HS-27A (cell line): ENCODE data around the gene MORF4L1.
"Not testable (repeated sequence)": the region's sequence is repeated elsewhere in the genome, so short reads cannot be mapped to it uniquely, and the experiment has no call there.

Experiments
- DNase-seq: peaks from one replicate; pipeline ENCODE4 v3.0.0-alpha.2; 2012; ENCODE audit warnings: low read depth, missing footprints

The MORF4L1 gene, protein sequence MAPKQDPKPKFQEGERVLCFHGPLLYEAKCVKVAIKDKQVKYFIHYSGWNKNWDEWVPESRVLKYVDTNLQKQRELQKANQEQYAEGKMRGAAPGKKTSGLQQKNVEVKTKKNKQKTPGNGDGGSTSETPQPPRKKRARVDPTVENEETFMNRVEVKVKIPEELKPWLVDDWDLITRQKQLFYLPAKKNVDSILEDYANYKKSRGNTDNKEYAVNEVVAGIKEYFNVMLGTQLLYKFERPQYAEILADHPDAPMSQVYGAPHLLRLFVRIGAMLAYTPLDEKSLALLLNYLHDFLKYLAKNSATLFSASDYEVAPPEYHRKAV

GRCh38 chr15:78872155-78872971, at the start of gene MORF4L1:
Gene MORF4L1, plus strand, starts transcription at chr15:78872890. Its CDS starts 128 bp downstream, at chr15:78873018.
- DNase-seq, result peak; percentile 90

- DNase-seq, result no peak
Measured at GRCh38 chr15:78828920-78829319, 43.8 kb upstream of the MORF4L1 start.

DNA sequence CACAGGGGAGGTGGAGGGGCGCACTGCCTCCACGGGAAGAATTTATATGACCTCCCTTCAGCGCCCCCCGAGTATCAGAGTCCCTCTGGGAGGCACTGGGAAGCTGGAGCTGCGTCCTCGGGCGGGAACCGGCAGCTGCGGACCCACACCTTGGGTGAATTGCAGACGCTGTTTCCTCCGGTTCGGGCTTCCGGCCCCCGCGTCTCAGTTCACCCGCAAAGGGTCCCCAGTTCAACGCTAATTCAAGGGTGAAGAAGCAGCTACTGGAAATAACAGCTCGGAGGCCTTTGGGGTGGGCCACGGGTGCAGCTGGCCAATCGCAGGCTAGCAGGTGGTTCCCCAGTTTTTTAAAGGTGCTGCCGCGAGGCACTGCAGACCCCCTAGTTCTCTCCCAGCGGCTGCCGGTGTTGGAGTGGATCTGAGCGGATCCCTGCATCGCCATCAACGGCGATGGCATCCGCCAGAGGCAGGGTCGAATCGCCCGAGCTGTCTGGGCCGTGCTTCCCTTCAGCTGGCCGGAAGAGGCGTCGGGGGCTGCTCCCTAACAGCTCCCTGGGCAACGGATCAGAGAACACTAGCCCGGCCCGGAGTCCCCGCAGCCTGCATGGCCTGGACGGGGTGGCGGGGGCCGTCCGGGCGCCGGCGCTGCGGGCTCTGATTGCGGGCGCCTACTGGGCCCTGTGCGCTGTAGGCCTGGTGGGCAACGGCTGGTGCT, 42.0 kb upstream of the MORF4L1 start:
- DNase-seq, result no peak

DNA sequence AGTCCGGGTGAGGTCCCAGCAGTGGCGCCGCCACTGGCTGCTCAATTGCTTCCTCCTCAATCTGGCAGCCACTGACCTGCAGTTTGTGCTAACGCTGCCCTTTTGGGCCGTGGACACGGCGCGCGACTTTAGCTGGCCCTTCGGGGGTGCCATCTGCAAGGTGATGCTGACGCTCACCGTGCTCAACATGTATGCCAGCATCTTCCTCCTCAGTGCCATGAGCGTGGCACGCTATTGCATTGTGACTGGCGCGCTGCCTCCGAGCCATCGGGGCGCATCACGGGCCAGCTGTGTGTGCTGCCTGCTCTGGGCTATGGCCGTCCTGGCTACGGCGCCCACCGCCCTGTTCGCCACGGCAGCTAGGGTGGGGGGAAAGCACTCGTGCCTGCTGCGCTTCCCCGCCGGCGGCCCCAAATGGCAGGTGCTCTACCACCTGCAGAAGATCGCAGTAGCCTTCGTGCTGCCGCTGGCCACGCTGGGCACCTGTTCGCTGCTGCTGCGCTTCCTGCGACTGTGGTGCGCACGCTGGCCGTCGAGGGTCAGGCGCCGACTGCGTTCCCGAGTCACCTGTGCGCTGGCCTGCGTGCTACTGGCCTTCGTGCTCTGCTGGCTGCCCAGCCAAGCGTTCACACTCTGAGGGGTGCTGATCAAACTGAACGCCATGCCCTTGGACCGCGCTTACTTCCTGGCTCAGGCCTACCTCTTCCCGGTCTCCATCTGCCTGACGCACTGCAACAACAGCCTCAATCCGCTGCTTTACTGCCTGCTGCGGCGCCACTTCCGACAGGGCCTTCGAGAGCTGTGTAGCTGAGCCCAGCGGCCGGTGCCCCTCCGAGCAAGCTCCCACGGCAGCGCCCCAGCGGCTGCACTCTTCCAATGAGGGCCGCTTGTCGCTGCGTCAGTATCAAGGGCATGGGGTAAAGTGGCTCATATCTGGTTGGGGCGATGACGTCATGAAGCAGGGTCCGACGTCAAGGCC, 41.2 kb upstream of the MORF4L1 start:
- no peak for DNase-seq

DNA sequence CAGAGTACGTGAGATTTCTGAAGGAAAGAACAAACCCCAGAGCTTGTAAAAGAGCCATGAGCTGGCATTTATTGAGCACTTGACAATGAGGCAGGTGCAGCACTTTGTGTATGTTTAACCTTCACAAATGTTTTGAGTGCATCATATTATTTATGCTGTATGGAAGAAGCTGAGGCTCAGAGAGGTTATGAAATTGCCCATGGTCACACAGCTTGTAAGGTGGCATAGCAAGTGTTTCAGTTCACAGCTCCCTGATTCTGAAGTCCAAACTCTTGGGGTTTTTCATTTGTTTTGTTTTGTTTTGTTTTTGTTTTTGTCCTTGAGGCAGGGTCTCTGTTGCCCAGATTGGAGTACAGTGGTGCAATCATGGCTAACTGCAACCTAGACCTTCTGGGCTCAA, 36.4 kb upstream of the MORF4L1 start:
- no peak for DNase-seq

DNA sequence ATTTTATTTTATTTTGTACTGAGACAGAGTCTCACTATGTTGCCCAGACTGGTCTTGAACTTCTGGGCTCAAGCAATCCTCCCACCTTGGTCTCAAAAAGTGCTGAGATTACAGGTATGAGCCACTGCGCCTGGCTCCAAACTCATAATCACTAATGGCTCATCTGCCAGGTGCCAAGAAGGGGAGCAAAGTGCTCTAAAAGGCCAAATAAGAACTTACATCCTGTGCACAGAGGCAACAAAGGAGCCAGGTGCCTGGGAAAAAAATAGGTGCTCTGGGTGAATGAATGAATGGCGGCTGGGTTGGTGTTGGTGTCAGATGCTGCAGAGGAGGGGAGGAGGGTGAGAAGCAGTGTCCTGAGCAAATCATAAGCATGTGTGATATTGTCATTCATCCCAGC, 35.6 kb upstream of the MORF4L1 start:
- no peak for DNase-seq

DNA sequence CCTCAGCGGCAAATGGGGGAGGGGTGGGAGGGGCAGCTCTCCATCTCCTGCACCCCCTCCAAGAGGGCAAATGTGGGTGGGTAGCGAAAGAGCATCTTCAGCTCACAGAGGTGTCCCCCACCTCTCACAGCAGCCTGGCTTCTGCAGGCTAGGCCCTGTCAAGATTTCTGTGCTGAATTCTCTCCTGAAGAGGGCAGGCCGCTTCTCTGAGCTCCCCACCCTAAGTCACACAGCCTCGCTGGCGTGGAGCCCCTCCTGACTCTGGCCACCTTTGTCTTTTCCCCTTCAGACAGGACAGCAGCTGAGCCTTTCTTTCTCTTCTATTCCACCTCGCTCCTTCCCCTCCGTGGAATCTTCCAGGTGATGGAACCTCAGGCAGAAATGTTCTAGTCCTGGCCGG, 35.1 kb upstream of the MORF4L1 start:
- DNase-seq, result no peak

GRCh38 chr15:78838489-78838888, 34.2 kb upstream of the MORF4L1 start:
- DNase-seq, result no peak

GRCh38 chr15:78839151-78839550, 33.5 kb upstream of the MORF4L1 start:
- not testable (repeated sequence) for DNase-seq

- DNase-seq, result no peak
Measured at GRCh38 chr15:78840661-78841375, 31.9 kb upstream of the MORF4L1 start.

GRCh38 chr15:78841376-78841706, 31.3 kb upstream of the MORF4L1 start:
- DNase-seq, result no peak

- no peak for DNase-seq
Measured at GRCh38 chr15:78841891-78842290, 30.8 kb upstream of the MORF4L1 start.

GRCh38 chr15:78842519-78842918, 30.2 kb upstream of the MORF4L1 start:
- no peak for DNase-seq

GRCh38 chr15:78846906-78847305, 25.8 kb upstream of the MORF4L1 start:
- DNase-seq, result not testable (repeated sequence)

GRCh38 chr15:78847387-78847906, 25.2 kb upstream of the MORF4L1 start:
- DNase-seq, result not testable (repeated sequence)

GRCh38 chr15:78850352-78850751, 22.3 kb upstream of the MORF4L1 start:
- DNase-seq, result no peak

DNA sequence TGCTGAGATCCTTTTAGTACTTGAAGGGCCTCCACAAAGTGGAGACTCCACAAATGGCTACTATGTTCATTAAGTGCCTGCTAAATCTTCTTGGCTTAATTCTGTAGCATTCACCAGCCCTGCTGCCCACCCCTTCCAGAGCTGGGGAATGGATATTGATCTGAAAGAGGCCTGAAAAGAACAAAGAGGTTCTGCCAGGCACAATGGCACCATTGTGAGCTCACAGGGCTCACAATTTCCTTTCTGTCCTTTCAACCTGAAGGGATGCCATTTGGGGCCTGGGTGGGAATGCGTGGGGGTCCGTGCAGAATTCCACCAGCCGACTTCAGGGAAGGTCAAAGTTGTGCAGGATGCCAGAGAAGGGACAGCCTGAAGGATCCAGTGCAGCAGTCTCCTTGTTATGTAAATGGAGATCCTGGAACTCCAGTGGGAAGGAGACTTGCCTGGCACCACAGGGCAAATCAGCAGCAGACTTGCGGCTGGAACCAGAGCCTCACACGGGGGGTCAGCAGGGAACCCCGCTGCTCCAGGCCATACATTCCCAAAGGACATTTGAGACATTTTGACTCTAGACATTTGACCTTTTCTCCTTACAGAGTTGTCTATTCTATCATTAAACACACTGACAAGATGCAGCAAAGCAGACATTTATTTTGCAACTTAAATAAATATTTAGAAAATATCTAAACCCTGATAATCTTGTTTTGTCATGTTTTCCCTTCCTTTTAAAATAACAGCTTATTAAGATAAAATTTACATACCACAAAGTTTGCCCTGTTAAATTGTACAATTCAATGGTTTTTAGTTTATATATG, 21.5 kb upstream of the MORF4L1 start:
- no peak for DNase-seq

GRCh38 chr15:78853500-78853899, 19.2 kb upstream of the MORF4L1 start:
- no peak for DNase-seq

GRCh38 chr15:78854833-78855372, 17.8 kb upstream of the MORF4L1 start:
- no peak for DNase-seq

DNA sequence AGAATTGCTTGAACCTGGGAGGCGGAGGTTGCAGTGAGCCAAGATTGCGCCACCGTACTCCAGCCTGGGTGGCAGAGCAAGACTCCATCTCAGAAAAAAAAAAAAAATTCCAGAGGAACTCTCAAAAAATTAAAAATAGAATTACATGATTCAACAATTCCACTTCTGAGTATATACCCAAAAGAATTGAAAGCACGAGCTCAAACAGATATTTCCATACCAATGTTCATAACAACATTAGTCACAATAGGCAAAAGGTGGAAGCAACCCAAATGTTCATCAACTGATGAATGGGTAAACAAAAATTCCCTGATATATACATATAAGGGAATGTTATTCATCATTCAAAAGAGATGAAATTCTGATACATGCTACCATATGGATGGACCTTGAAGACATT, 16.9 kb upstream of the MORF4L1 start:
- no peak for DNase-seq
